OCI-LY7 (cell line): Measurements from ENCODE around the gene ERVK3-1. TPM values are rescaled to one million over a fixed set of nuclear protein-coding genes. Genes with fewer than 3 reads are reported as not detected.

ENCODE experiments used
- BruUV-seq: library from RNA; stranded (reverse); fragments of 400-500 nt; replicated peaks from 2 replicates; lab custom pipeline; 2021; lab: Mats Ljungman, UMichigan
- CTCF ChIA-PET: fragments of 300-600 bp; sonication (Branson Sonifier 250); formaldehyde crosslinking; loops from one replicate; lab custom pipeline; 2022; ENCODE audit warnings: antibody characterized with exemption; ENCODE audit not compliant: unreplicated experiment; lab: Charles Lee
- POLR2A ChIA-PET: fragments of 300-600 bp; sonication (Branson Sonifier 250); formaldehyde crosslinking; loops from one replicate; lab custom pipeline; 2022; ENCODE audit warnings: antibody characterized with exemption; lab: Charles Lee
- DNase-seq: peaks from one replicate; pipeline ENCODE4 v3.0.0-alpha.2; 2015; ENCODE audit warnings: low spot score
- H2AFZ ChIP-seq: fragments of 200-600 bp; sonication (generic), shearing (Covaris generic); 2 replicates; pipeline ENCODE4 v1.6.1; 2014; ENCODE audit warnings: mild to moderate bottlenecking, antibody characterized with exemption, low read length, moderate library complexity
- H3K27ac ChIP-seq: fragments of 200-600 bp; sonication (generic); 2 replicates; pipeline ENCODE4 v1.5.1; 2014; ENCODE audit warnings: mixed run types, low read depth, mild to moderate bottlenecking, moderate library complexity, low read length, inconsistent platforms; ENCODE audit not compliant: poor library complexity, severe bottlenecking
- H3K36me3 ChIP-seq: fragments of 200-600 bp; sonication (generic); 2 replicates; pipeline ENCODE4 v1.6.1; 2014; ENCODE audit warnings: mild to moderate bottlenecking, antibody characterized with exemption, low read length, moderate library complexity, mixed read lengths; ENCODE audit not compliant: insufficient read depth
- H3K4me1 ChIP-seq: fragments of 200-600 bp; sonication (generic); 2 replicates; pipeline ENCODE4 v1.5.1; 2014; ENCODE audit warnings: mild to moderate bottlenecking, low read length; ENCODE audit not compliant: insufficient read depth, poor library complexity, severe bottlenecking
- H3K4me2 ChIP-seq: fragments of 200-600 bp; sonication (generic); 2 replicates; pipeline ENCODE4 v1.6.1; 2014; ENCODE audit warnings: mild to moderate bottlenecking, low read length
- H3K4me3 ChIP-seq: fragments of 200-600 bp; sonication (generic); 2 replicates; pipeline ENCODE4 v1.5.1; 2014; ENCODE audit warnings: mild to moderate bottlenecking, low read depth, low read length; ENCODE audit not compliant: poor library complexity, severe bottlenecking
- H3K79me2 ChIP-seq: fragments of 200-600 bp; sonication (generic); 2 replicates; pipeline ENCODE4 v1.6.1; 2016; ENCODE audit warnings: low read depth, mild to moderate bottlenecking, low read length, moderate library complexity, mixed read lengths; ENCODE audit not compliant: insufficient read depth
- H3K9me2 ChIP-seq: fragments of 200-600 bp; sonication (generic); 2 replicates; pipeline ENCODE4 v1.6.1; 2016; ENCODE audit warnings: mild to moderate bottlenecking, low read length, mixed read lengths; ENCODE audit not compliant: insufficient read depth
- H3K9me3 ChIP-seq: fragments of 200-600 bp; sonication (generic); 2 replicates; pipeline ENCODE4 v1.6.1; 2014; ENCODE audit warnings: mild to moderate bottlenecking, mixed run types, low read length, mixed read lengths
- H4K20me1 ChIP-seq: fragments of 200-600 bp; sonication (generic); 2 replicates; pipeline ENCODE4 v1.6.1; 2014; ENCODE audit warnings: mild to moderate bottlenecking, antibody characterized with exemption, low read length, moderate library complexity, mixed read lengths; ENCODE audit not compliant: insufficient read depth
- EZH2phosphoT487 ChIP-seq: fragments of 200-600 bp; sonication (generic); IDR thresholded peaks from 2 replicates; pipeline ENCODE4 v1.6.1; 2018; ENCODE audit warnings: low read depth, borderline replicate concordance, mild to moderate bottlenecking, mixed run types, antibody characterized with exemption, low read length, moderate library complexity, mixed read lengths
- intact Hi-C: fragments of 100-400 bp; cut with micrococcal nuclease; formaldehyde crosslinking; loops from one replicate; pipeline ENCODE4 v1.10.0; 2022; ENCODE audit not compliant: unreplicated experiment
- microRNA-seq: library from miRNA; unstranded; fragments of <30 nt; microRNA quantifications from one replicate; pipeline ENCODE4 v1.2.0, GENCODE V29; 2022; ENCODE audit warnings: borderline replicate concordance
- small RNA-seq: library from RNA; depleted of rRNA; stranded (forward); fragments of <200 nt; gene quantifications from one replicate; pipeline ENCODE3, GENCODE V24; 2014
- total RNA-seq, 2 experiments: library from RNA; depleted of rRNA in 1 of 2; stranded (reverse); fragments of >200 nt in 1 of 2; shearing (Covaris generic) in 1 of 2; gene quantifications; 2 replicates each; pipeline ENCODE4 v1.2.3, GENCODE V29; 2014 to 2022
- TF ChIP-seq, protein P1 (sequence below): fragments of 200-600 bp; sonication (generic); conservative IDR thresholded peaks from 2 replicates; pipeline ENCODE4 v1.5.1; 2014; ENCODE audit warnings: mild to moderate bottlenecking, antibody characterized with exemption, low read length, moderate library complexity, mixed read lengths

Gene ERVK3-1
- total RNA-seq, 2 experiments from 2014 or later, result 48.1 to 61.7 TPM

DNA sequence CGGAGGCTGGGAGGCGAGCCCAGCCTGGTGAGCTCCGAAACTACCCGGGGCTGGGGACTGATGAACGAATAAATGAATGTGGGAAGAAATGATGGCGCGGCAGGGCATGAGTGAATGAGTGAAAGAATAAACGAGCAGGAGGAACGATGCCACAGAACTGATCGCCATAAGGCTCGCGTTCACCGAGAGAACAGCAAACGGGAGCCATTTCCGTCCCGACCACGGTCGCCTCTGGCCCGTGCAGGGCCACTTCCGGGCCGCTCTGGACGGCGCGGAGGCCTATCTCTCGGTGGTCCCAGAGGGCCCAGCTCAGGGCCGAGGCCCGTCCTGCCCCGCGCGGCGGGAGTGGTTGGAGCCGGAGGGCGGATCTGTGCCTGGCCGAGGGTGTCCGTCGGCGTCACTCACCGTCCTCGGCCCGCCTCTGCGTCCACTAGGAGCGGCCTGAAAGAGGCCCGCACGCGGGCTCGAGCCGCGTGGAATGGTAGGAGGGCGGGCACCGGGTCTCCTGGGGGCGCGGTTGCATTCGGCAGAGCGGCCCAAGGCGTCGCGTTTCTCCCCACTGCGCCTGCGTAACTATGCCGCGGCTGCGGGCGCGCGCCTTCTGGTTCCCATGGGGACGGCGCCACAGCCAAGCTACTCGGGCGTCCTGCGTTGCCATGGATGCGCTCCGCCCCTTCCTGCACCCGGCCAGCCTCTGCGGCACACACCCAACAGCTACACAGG lies 57.3 kb downstream of the ERVK3-1 start, which contains the start of gene ZNF497:
Gene ZNF497, minus strand, starts transcription at position 480 of the 723 bp plus-strand sequence. CDS start 5,116 bp downstream, outside the sequence.
- ChIA-PET CTCF (no interaction called here), POLR2A (interaction anchor here (1.3 to 3.0 kb wide), 5 partner anchors 8 to 17 kb away, joined by 4 to 21 read pairs (median 4); no protein-coding TSS in a partner anchor)
- H3K4me2 ChIP-seq, result peak within 1 kb of the TSS; percentile 72
- H3K9me3 ChIP-seq, result no peaks in the 10 kb centered on the region
- no peaks in the 10 kb centered on the region for H3K79me2 ChIP-seq
- H3K4me3 ChIP-seq, result peak within 1 kb of the TSS; percentile 75
- H2AFZ ChIP-seq, result peak within 1 kb of the TSS; percentile 77
- H3K9me2 ChIP-seq, result no peaks in the 10 kb centered on the region
- intact Hi-C loops, result loop anchor here (1.0 kb wide), 2 partner anchors 19 to 157 kb away; partner anchors contain the start of genes ZBTB45 and ZNF837
- TSS peak; percentile 76 for BruUV-seq
- H3K4me1 ChIP-seq, result peaks cover 18% of the 10 kb centered on the region
- no peak for TF ChIP-seq EZH2phosphoT487
- TF ChIP-seq, protein P1, sequence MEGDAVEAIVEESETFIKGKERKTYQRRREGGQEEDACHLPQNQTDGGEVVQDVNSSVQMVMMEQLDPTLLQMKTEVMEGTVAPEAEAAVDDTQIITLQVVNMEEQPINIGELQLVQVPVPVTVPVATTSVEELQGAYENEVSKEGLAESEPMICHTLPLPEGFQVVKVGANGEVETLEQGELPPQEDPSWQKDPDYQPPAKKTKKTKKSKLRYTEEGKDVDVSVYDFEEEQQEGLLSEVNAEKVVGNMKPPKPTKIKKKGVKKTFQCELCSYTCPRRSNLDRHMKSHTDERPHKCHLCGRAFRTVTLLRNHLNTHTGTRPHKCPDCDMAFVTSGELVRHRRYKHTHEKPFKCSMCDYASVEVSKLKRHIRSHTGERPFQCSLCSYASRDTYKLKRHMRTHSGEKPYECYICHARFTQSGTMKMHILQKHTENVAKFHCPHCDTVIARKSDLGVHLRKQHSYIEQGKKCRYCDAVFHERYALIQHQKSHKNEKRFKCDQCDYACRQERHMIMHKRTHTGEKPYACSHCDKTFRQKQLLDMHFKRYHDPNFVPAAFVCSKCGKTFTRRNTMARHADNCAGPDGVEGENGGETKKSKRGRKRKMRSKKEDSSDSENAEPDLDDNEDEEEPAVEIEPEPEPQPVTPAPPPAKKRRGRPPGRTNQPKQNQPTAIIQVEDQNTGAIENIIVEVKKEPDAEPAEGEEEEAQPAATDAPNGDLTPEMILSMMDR, result no peak
- H3K27ac ChIP-seq, result peak within 1 kb of the TSS; percentile 41
- DNase-seq, result peak; percentile 97
- H4K20me1 ChIP-seq, result no peaks in the 10 kb centered on the region
- H3K36me3 ChIP-seq, result no peaks in the 10 kb centered on the region

DNA sequence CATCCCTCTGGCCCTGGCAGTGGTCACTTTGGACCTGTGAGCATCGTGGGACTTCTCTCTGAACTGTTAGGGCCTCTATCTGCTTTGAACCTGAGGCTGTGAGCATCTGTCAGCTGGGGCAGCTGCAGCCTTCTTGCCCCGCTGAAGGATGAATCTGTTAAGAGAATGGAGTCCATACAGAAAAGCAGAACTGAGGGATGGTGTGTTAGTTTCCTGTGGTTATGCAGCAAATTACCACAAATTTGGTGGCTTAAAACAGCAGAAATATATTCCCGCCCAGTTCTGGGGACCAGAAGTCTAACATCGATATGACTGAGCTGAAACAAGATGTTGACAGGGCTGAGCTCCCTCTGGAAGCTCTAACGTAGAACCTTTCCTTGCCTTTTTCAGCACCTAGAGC lies 59.0 kb downstream of the ERVK3-1 start:
- ChIA-PET POLR2A (interaction anchor here (0.7 to 3.0 kb wide), 3 partner anchors 10 to 17 kb away, joined by 3 to 21 read pairs (median 4); no protein-coding TSS in a partner anchor), CTCF (interaction anchor here (0.5 kb wide), 1 partner anchor 106 kb away, joined by 4 read pairs; no protein-coding TSS in a partner anchor)
- 0 out of 2 replicates have a peak overlapping the region, but pooled peaks have one; percentile 40 for H2AFZ ChIP-seq
- H3K4me3 ChIP-seq, result no peak overlapping the region
- TF ChIP-seq, protein P1, result no peak
- no peak for TF ChIP-seq EZH2phosphoT487
- no peaks in the 10 kb centered on the region for H3K79me2 ChIP-seq
- no peaks in the 10 kb centered on the region for H4K20me1 ChIP-seq
- H3K9me2 ChIP-seq, result no peaks in the 10 kb centered on the region
- DNase-seq, result peak; percentile 37
- no peak overlapping the region for H3K4me2 ChIP-seq
- no peaks in the 10 kb centered on the region for H3K36me3 ChIP-seq
- intact Hi-C loops, result no loop called here
- peaks cover 18% of the 10 kb centered on the region for H3K4me1 ChIP-seq
- no TSS peak for BruUV-seq
- no peak overlapping the region for H3K27ac ChIP-seq
- H3K9me3 ChIP-seq, result no peaks in the 10 kb centered on the region

Small RNA genes lying within 50 kb of the gene (microRNA-seq; reads per million reads assigned to microRNA genes)
- gene MIR6806, result not detected

Small RNA genes lying within 50 kb of the gene (small RNA-seq; reads per million reads assigned to genes)
- gene MIR6806 (not detected), gene RNA5SP473 (0.57 reads per million, percentile 14 among the genes with 10 or more reads in this experiment)

Other genes starting within 250 kb of the ERVK3-1 start
- gene ZNF135, start 246.1 kb upstream of the ERVK3-1 start, total RNA-seq (2014; rRNA removed; shearing (Covaris generic)), result not detected in 2 replicates
- gene ZNF135, start 246.1 kb upstream of the ERVK3-1 start, total RNA-seq (2022), result not detected in 2 replicates
- not detected in 2 replicates for gene ZSCAN18, start 207.1 kb upstream of the ERVK3-1 start, total RNA-seq (2014; rRNA removed; shearing (Covaris generic))
- not detected in 2 replicates for gene ZSCAN18, start 207.1 kb upstream of the ERVK3-1 start, total RNA-seq (2022)
- 3.1 and 3.2 TPM in 2 replicates for gene ZNF329, start 154.6 kb upstream of the ERVK3-1 start, total RNA-seq (2014; rRNA removed; shearing (Covaris generic))
- gene ZNF329, start 154.6 kb upstream of the ERVK3-1 start, total RNA-seq (2022), result 3.1 and 3.4 TPM in 2 replicates
- 36.4 and 68.3 TPM in 2 replicates for gene ZNF274, start 122.3 kb upstream of the ERVK3-1 start, total RNA-seq (2014; rRNA removed; shearing (Covaris generic))
- gene ZNF274, start 122.3 kb upstream of the ERVK3-1 start, total RNA-seq (2022), result 36.2 and 42.4 TPM in 2 replicates
- 34.1 and 38.6 TPM in 2 replicates for gene ZNF544, start 76.5 kb upstream of the ERVK3-1 start, total RNA-seq (2014; rRNA removed; shearing (Covaris generic))
- 31.0 and 37.3 TPM in 2 replicates for gene ZNF544, start 76.5 kb upstream of the ERVK3-1 start, total RNA-seq (2022)
- 7.3 and 7.8 TPM in 2 replicates for gene ZNF8, start 26.4 kb upstream of the ERVK3-1 start, total RNA-seq (2014; rRNA removed; shearing (Covaris generic))
- 7.1 and 7.7 TPM in 2 replicates for gene ZNF8, start 26.4 kb upstream of the ERVK3-1 start, total RNA-seq (2022)
- gene ZSCAN22, start 21.6 kb downstream of the ERVK3-1 start, total RNA-seq (2014; rRNA removed; shearing (Covaris generic)), result 2.6 and 3.3 TPM in 2 replicates
- 3.7 and 5.1 TPM in 2 replicates for gene ZSCAN22, start 21.6 kb downstream of the ERVK3-1 start, total RNA-seq (2022)
- gene A1BG, start 48.1 kb downstream of the ERVK3-1 start, total RNA-seq (2014; rRNA removed; shearing (Covaris generic)), result 21.3 and 47.2 TPM in 2 replicates
- gene A1BG, start 48.1 kb downstream of the ERVK3-1 start, total RNA-seq (2022), result 24.5 and 26.9 TPM in 2 replicates
- gene ZNF497, start 57.4 kb downstream of the ERVK3-1 start, total RNA-seq (2014; rRNA removed; shearing (Covaris generic)), result 2.8 and 3.6 TPM in 2 replicates
- gene ZNF497, start 57.4 kb downstream of the ERVK3-1 start, total RNA-seq (2022), result 4.5 and 6.1 TPM in 2 replicates
- 1.8 and 3.0 TPM in 2 replicates for gene ZNF837, start 75.7 kb downstream of the ERVK3-1 start, total RNA-seq (2014; rRNA removed; shearing (Covaris generic))
- 5.3 and 5.8 TPM in 2 replicates for gene ZNF837, start 75.7 kb downstream of the ERVK3-1 start, total RNA-seq (2022)
- gene RPS5, start 81.9 kb downstream of the ERVK3-1 start, total RNA-seq (2014; rRNA removed; shearing (Covaris generic)), result 3,315 and 3,333 TPM in 2 replicates
- 1,573 and 1,607 TPM in 2 replicates for gene RPS5, start 81.9 kb downstream of the ERVK3-1 start, total RNA-seq (2022)
- 0.75 and 2.1 TPM in 2 replicates for gene RNF225, start 90.3 kb downstream of the ERVK3-1 start, total RNA-seq (2014; rRNA removed; shearing (Covaris generic))
- 0.77 and 1.7 TPM in 2 replicates for gene RNF225, start 90.3 kb downstream of the ERVK3-1 start, total RNA-seq (2022)
- 9.8 and 12.4 TPM in 2 replicates for gene ZNF584, start 103.3 kb downstream of the ERVK3-1 start, total RNA-seq (2014; rRNA removed; shearing (Covaris generic))
- gene ZNF584, start 103.3 kb downstream of the ERVK3-1 start, total RNA-seq (2022), result 7.6 and 10.4 TPM in 2 replicates
- gene ZNF132, start 134.8 kb downstream of the ERVK3-1 start, total RNA-seq (2014; rRNA removed; shearing (Covaris generic)), result not detected in 2 replicates
- gene ZNF132, start 134.8 kb downstream of the ERVK3-1 start, total RNA-seq (2022), result not detected in 2 replicates
- gene ZNF324B, start 146.2 kb downstream of the ERVK3-1 start, total RNA-seq (2014; rRNA removed; shearing (Covaris generic)), result 10.6 and 13.8 TPM in 2 replicates
- 13.5 and 14.5 TPM in 2 replicates for gene ZNF324B, start 146.2 kb downstream of the ERVK3-1 start, total RNA-seq (2022)
- 16.5 and 23.3 TPM in 2 replicates for gene ZNF324, start 161.7 kb downstream of the ERVK3-1 start, total RNA-seq (2014; rRNA removed; shearing (Covaris generic))
- gene ZNF324, start 161.7 kb downstream of the ERVK3-1 start, total RNA-seq (2022), result 11.9 and 13.2 TPM in 2 replicates
- 8.0 and 9.9 TPM in 2 replicates for gene ZNF446, start 171.0 kb downstream of the ERVK3-1 start, total RNA-seq (2014; rRNA removed; shearing (Covaris generic))
- 11.0 and 11.1 TPM in 2 replicates for gene ZNF446, start 171.0 kb downstream of the ERVK3-1 start, total RNA-seq (2022)
- 28.0 and 44.1 TPM in 2 replicates for gene SLC27A5, start 206.6 kb downstream of the ERVK3-1 start, total RNA-seq (2014; rRNA removed; shearing (Covaris generic))
- 29.4 and 29.8 TPM in 2 replicates for gene SLC27A5, start 206.6 kb downstream of the ERVK3-1 start, total RNA-seq (2022)
- 6.7 and 10.7 TPM in 2 replicates for gene ZBTB45, start 214.4 kb downstream of the ERVK3-1 start, total RNA-seq (2014; rRNA removed; shearing (Covaris generic))
- gene ZBTB45, start 214.4 kb downstream of the ERVK3-1 start, total RNA-seq (2022), result 14.7 and 16.4 TPM in 2 replicates
- 551 and 729 TPM in 2 replicates for gene TRIM28, start 238.7 kb downstream of the ERVK3-1 start, total RNA-seq (2014; rRNA removed; shearing (Covaris generic))
- gene TRIM28, start 238.7 kb downstream of the ERVK3-1 start, total RNA-seq (2022), result 601 and 603 TPM in 2 replicates
- 72.7 and 108 TPM in 2 replicates for gene CHMP2A, start 249.7 kb downstream of the ERVK3-1 start, total RNA-seq (2014; rRNA removed; shearing (Covaris generic))
- gene CHMP2A, start 249.7 kb downstream of the ERVK3-1 start, total RNA-seq (2022), result 101 and 112 TPM in 2 replicates